GM23338 (cell line): Measurements from ENCODE around the gene OR5B12. TPM values are rescaled to one million over a fixed set of nuclear protein-coding genes. Genes with fewer than 3 reads are reported as not detected.

Experiments used
- ATAC-seq: fragments of 200-7000 bp; cut with Tn5 transposase; 3 replicates; pipeline ENCODE4 v1.9.1; 2020
- DNase-seq: peaks from one replicate; pipeline ENCODE4 v3.0.0-alpha.2; 2015; ENCODE audit warnings: low spot score
- H2AFZ ChIP-seq: fragments of 200-600 bp; sonication (generic); 2 replicates; pipeline ENCODE4 v1.8.0; 2016; ENCODE audit warnings: antibody characterized with exemption, mild to moderate bottlenecking, moderate library complexity
- H3F3A ChIP-seq: fragments of 200-600 bp; sonication (generic); replicated peaks from 2 replicates; pipeline ENCODE4 v1.8.0; 2017; ENCODE audit warnings: antibody characterized with exemption, mixed run types, low read depth
- H3K27ac ChIP-seq: fragments of 200-600 bp; sonication (generic); 2 replicates; pipeline ENCODE4 v1.6.1; 2016; ENCODE audit warnings: low read depth
- H3K27me3 ChIP-seq: fragments of 200-600 bp; sonication (generic); 2 replicates; pipeline ENCODE4 v1.8.0; 2016; ENCODE audit warnings: mild to moderate bottlenecking, mixed run types, moderate library complexity; ENCODE audit not compliant: insufficient read depth
- H3K36me3 ChIP-seq: fragments of 200-600 bp; sonication (generic); 2 replicates; pipeline ENCODE4 v1.8.0; 2016; ENCODE audit warnings: mild to moderate bottlenecking; ENCODE audit not compliant: insufficient read depth
- H3K4me1 ChIP-seq: fragments of 200-600 bp; sonication (generic); 2 replicates; pipeline ENCODE4 v1.8.0; 2016; ENCODE audit warnings: mild to moderate bottlenecking, moderate library complexity; ENCODE audit not compliant: insufficient read depth
- H3K4me2 ChIP-seq: fragments of 200-600 bp; sonication (generic); 2 replicates; pipeline ENCODE4 v1.7.1; 2017; ENCODE audit warnings: mixed run types
- H3K4me3 ChIP-seq: fragments of 200-600 bp; sonication (generic); 2 replicates; pipeline ENCODE4 v1.6.1; 2016; ENCODE audit warnings: mixed run types
- H3K79me2 ChIP-seq: fragments of 200-600 bp; sonication (generic); replicated peaks from 2 replicates; pipeline ENCODE4 v1.8.0; 2017; ENCODE audit warnings: mild to moderate bottlenecking; ENCODE audit not compliant: insufficient read depth
- H3K9me2 ChIP-seq: fragments of 200-600 bp; sonication (generic); 2 replicates; pipeline ENCODE4 v1.8.0; 2017; ENCODE audit not compliant: insufficient read depth
- H4K20me1 ChIP-seq: fragments of 200-600 bp; sonication (generic); replicated peaks from 2 replicates; pipeline ENCODE4 v1.8.0; 2017; ENCODE audit warnings: mild to moderate bottlenecking; ENCODE audit not compliant: insufficient read depth
- H3K27ac Mint-ChIP-seq: 2 replicates; pipeline ENCODE4 v1.8.0; 2020; ENCODE audit warnings: inconsistent platforms, mild to moderate bottlenecking, moderate library complexity, mixed read lengths
- H3K27me3 Mint-ChIP-seq: 3 replicates; pipeline ENCODE4 v1.8.0; 2022; ENCODE audit warnings: low read depth, mild to moderate bottlenecking, moderate library complexity, mixed read lengths, inconsistent platforms; ENCODE audit not compliant: insufficient read depth, poor library complexity
- H3K36me3 Mint-ChIP-seq: 3 replicates; pipeline ENCODE4 v1.8.0; 2021; ENCODE audit warnings: low read depth, mild to moderate bottlenecking, inconsistent platforms, moderate library complexity, mixed read lengths
- H3K4me1 Mint-ChIP-seq: 3 replicates; pipeline ENCODE4 v1.8.0; 2020; ENCODE audit warnings: mild to moderate bottlenecking, inconsistent platforms, mixed read lengths
- H3K4me3 Mint-ChIP-seq: 3 replicates; pipeline ENCODE4 v1.8.0; 2021; ENCODE audit warnings: moderate library complexity, mild to moderate bottlenecking, inconsistent platforms, mixed read lengths
- H3K9me3 Mint-ChIP-seq: 3 replicates; pipeline ENCODE4 v1.8.0; 2020; ENCODE audit warnings: moderate library complexity, mild to moderate bottlenecking, inconsistent platforms, mixed read lengths
- EZH2 ChIP-seq: fragments of 200-600 bp; sonication (generic); IDR thresholded peaks from one replicate; pipeline ENCODE4 v1.8.0; 2017; ENCODE audit warnings: antibody characterized with exemption, mild to moderate bottlenecking, low read depth; ENCODE audit not compliant: unreplicated experiment
- EZH2phosphoT487 ChIP-seq: fragments of 200-600 bp; sonication (generic); IDR thresholded peaks from one replicate; pipeline ENCODE4 v1.8.1; 2018; ENCODE audit warnings: antibody characterized with exemption; ENCODE audit not compliant: unreplicated experiment
- JUNB ChIP-seq: IDR thresholded peaks from one replicate; pipeline ENCODE4 v1.6.1; 2016; ENCODE audit warnings: antibody characterized with exemption; ENCODE audit not compliant: unreplicated experiment
- POLR2AphosphoS5 ChIP-seq: IDR thresholded peaks from 2 replicates; pipeline ENCODE4 v1.6.1; 2016; ENCODE audit warnings: antibody characterized with exemption, low read depth
- STAT1 ChIP-seq: IDR thresholded peaks from one replicate; pipeline ENCODE4 v1.6.1; 2016; ENCODE audit warnings: antibody characterized with exemption; ENCODE audit not compliant: unreplicated experiment
- ZNF114 ChIP-seq: fragments of 250-450 bp; sonication (Bioruptor Pico); IDR thresholded peaks from 2 replicates; pipeline ENCODE4 v1.5.0; 2020; ENCODE audit warnings: mild to moderate bottlenecking, moderate library complexity
- ZNF331 ChIP-seq: fragments of 250-450 bp; sonication (Bioruptor Pico); IDR thresholded peaks from 2 replicates; pipeline ENCODE4 v1.5.0; 2020; ENCODE audit warnings: low read depth, mild to moderate bottlenecking, moderate library complexity
- polyA plus RNA-seq: library from polyadenylated mRNA; unstranded; fragments of >200 nt; fragmentation: Nextera tagmentation; extraction: Ambion mirVana; gene quantifications from 2 replicates; pipeline ENCODE4 v1.2.1, GENCODE V29; 2016
- total RNA-seq: library from RNA; depleted of rRNA; stranded (reverse); fragments of >200 nt; shearing (Covaris generic); gene quantifications from 2 replicates; pipeline ENCODE4 v1.2.3, GENCODE V29; 2014
- TF ChIP-seq, protein P1 (sequence below), 2 experiments: fragments of 200-600 bp in 1 of 2; sonication (generic) in 1 of 2; conservative IDR thresholded peaks; 2 replicates each; pipeline versions ENCODE4 v1.5.1 to v1.6.1; 2016 to 2017; ENCODE audit warnings: antibody characterized with exemption in 2 of 2, low read depth in 2 of 2, mild to moderate bottlenecking in 2 of 2, moderate library complexity in 1 of 2
- TF ChIP-seq, protein P2 (sequence below): fragments of 250-450 bp; sonication (Bioruptor Pico); IDR thresholded peaks from 2 replicates; pipeline ENCODE4 v1.5.0; 2020; ENCODE audit warnings: mild to moderate bottlenecking, moderate library complexity
- TF ChIP-seq, protein P3 (sequence below): IDR thresholded peaks from one replicate; pipeline ENCODE4 v1.6.1; 2018; ENCODE audit warnings: antibody characterized with exemption; ENCODE audit not compliant: unreplicated experiment
- TF ChIP-seq, protein P4 (sequence below): IDR thresholded peaks from 2 replicates; pipeline ENCODE4 v1.6.1; 2016; ENCODE audit warnings: antibody characterized with exemption

OR5B12 gene
- total and polyA plus RNA-seq, 2 experiments from 2014 or later: not detected

DNA sequence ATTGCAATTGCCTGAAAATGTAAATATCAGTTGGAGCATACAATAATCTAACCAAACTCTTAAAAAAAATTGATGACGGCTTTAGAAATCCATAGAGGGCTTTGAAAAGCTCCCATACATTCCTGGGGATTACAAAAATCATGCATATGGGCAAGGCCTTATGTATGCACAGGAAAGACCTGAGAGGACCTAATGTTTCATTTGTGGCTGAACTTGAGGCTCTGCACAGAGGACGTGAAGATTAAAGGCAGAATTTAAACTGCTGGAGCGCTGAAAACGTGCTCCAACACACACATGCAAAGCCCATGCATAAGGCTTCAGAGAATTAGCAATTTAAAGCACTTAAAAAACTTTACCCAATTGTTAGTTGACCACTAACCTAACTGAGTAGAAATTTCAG is 3.5 kb downstream of the OR5B12 start (continued):
- TF ChIP-seq, protein P1, sequence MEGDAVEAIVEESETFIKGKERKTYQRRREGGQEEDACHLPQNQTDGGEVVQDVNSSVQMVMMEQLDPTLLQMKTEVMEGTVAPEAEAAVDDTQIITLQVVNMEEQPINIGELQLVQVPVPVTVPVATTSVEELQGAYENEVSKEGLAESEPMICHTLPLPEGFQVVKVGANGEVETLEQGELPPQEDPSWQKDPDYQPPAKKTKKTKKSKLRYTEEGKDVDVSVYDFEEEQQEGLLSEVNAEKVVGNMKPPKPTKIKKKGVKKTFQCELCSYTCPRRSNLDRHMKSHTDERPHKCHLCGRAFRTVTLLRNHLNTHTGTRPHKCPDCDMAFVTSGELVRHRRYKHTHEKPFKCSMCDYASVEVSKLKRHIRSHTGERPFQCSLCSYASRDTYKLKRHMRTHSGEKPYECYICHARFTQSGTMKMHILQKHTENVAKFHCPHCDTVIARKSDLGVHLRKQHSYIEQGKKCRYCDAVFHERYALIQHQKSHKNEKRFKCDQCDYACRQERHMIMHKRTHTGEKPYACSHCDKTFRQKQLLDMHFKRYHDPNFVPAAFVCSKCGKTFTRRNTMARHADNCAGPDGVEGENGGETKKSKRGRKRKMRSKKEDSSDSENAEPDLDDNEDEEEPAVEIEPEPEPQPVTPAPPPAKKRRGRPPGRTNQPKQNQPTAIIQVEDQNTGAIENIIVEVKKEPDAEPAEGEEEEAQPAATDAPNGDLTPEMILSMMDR (conservative IDR thresholded peaks at IDR 0.05; ENCODE audit: low read depth in 2 of 2): no peak
- no peak for TF ChIP-seq EZH2

DNA sequence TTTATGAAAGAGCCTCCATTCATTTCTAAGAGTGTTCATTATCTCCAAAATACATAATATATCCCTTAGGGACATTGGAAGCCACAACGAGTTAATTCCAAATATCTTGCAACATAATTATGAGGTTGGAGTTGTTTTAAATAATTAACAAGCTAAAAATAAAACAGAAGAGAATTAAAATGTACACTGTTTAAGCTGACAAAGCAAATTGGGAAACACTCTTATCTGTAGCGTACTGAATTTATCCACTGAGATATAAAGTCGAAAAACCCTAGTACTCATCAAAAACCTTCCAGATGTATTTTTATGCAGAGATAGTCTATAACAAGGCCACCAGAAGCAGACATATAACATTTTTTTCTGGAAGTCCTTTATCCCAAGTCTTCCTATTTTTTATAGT is 7.8 kb downstream of the OR5B12 start:
- Histone ChIP-seq H3K4me3 (no peak overlapping the region), H3K79me2 (no peaks in the 10 kb centered on the region), H3K4me1 (peaks cover 9% of the 10 kb centered on the region; the same call in 1 of the 2 replicates), H3K4me2 (no peak overlapping the region), H3K9me2 (no peaks in the 10 kb centered on the region), H2AFZ (no peak overlapping the region), H4K20me1 (no peaks in the 10 kb centered on the region), H3K27ac (no peak overlapping the region), H3F3A (no peaks in the 10 kb centered on the region), H3K36me3 (no peaks in the 10 kb centered on the region), H3K27me3 (no peaks in the 10 kb centered on the region)
- Mint-ChIP-seq H3K27me3 (no peaks in the 10 kb centered on the region), H3K36me3 (peaks cover 4% of the 10 kb centered on the region; the same call in 1 of the 3 replicates), H3K4me1 (peaks cover 5% of the 10 kb centered on the region; the same call in 2 of the 3 replicates), H3K4me3 (no peak overlapping the region), H3K9me3 (peaks cover 5% of the 10 kb centered on the region), H3K27ac (no peak overlapping the region)
- no peak for DNase-seq
- ATAC-seq: no peak
- TF ChIP-seq POLR2AphosphoS5: no peak
- no peak for TF ChIP-seq EZH2phosphoT487
- TF ChIP-seq ZNF331 (CRISPR knock-in tag): no peak
- TF ChIP-seq, protein P2, sequence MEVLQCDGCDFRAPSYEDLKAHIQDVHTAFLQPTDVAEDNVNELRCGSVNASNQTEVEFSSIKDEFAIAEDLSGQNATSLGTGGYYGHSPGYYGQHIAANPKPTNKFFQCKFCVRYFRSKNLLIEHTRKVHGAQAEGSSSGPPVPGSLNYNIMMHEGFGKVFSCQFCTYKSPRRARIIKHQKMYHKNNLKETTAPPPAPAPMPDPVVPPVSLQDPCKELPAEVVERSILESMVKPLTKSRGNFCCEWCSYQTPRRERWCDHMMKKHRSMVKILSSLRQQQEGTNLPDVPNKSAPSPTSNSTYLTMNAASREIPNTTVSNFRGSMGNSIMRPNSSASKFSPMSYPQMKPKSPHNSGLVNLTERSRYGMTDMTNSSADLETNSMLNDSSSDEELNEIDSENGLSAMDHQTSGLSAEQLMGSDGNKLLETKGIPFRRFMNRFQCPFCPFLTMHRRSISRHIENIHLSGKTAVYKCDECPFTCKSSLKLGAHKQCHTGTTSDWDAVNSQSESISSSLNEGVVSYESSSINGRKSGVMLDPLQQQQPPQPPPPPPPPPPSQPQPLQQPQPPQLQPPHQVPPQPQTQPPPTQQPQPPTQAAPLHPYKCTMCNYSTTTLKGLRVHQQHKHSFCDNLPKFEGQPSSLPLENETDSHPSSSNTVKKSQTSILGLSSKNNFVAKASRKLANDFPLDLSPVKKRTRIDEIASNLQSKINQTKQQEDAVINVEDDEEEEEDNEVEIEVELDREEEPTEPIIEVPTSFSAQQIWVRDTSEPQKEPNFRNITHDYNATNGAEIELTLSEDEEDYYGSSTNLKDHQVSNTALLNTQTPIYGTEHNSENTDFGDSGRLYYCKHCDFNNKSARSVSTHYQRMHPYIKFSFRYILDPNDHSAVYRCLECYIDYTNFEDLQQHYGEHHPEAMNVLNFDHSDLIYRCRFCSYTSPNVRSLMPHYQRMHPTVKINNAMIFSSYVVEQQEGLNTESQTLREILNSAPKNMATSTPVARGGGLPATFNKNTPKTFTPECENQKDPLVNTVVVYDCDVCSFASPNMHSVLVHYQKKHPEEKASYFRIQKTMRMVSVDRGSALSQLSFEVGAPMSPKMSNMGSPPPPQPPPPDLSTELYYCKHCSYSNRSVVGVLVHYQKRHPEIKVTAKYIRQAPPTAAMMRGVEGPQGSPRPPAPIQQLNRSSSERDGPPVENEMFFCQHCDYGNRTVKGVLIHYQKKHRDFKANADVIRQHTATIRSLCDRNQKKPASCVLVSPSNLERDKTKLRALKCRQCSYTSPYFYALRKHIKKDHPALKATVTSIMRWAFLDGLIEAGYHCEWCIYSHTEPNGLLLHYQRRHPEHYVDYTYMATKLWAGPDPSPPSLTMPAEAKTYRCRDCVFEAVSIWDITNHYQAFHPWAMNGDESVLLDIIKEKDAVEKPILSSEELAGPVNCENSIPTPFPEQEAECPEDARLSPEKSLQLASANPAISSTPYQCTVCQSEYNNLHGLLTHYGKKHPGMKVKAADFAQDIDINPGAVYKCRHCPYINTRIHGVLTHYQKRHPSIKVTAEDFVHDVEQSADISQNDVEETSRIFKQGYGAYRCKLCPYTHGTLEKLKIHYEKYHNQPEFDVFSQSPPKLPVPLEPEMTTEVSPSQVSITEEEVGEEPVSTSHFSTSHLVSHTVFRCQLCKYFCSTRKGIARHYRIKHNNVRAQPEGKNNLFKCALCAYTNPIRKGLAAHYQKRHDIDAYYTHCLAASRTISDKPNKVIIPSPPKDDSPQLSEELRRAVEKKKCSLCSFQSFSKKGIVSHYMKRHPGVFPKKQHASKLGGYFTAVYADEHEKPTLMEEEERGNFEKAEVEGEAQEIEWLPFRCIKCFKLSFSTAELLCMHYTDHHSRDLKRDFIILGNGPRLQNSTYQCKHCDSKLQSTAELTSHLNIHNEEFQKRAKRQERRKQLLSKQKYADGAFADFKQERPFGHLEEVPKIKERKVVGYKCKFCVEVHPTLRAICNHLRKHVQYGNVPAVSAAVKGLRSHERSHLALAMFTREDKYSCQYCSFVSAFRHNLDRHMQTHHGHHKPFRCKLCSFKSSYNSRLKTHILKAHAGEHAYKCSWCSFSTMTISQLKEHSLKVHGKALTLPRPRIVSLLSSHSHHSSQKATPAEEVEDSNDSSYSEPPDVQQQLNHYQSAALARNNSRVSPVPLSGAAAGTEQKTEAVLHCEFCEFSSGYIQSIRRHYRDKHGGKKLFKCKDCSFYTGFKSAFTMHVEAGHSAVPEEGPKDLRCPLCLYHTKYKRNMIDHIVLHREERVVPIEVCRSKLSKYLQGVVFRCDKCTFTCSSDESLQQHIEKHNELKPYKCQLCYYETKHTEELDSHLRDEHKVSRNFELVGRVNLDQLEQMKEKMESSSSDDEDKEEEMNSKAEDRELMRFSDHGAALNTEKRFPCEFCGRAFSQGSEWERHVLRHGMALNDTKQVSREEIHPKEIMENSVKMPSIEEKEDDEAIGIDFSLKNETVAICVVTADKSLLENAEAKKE (CRISPR knock-in tag): no peak
- no peak for TF ChIP-seq EZH2
- TF ChIP-seq, protein P3, sequence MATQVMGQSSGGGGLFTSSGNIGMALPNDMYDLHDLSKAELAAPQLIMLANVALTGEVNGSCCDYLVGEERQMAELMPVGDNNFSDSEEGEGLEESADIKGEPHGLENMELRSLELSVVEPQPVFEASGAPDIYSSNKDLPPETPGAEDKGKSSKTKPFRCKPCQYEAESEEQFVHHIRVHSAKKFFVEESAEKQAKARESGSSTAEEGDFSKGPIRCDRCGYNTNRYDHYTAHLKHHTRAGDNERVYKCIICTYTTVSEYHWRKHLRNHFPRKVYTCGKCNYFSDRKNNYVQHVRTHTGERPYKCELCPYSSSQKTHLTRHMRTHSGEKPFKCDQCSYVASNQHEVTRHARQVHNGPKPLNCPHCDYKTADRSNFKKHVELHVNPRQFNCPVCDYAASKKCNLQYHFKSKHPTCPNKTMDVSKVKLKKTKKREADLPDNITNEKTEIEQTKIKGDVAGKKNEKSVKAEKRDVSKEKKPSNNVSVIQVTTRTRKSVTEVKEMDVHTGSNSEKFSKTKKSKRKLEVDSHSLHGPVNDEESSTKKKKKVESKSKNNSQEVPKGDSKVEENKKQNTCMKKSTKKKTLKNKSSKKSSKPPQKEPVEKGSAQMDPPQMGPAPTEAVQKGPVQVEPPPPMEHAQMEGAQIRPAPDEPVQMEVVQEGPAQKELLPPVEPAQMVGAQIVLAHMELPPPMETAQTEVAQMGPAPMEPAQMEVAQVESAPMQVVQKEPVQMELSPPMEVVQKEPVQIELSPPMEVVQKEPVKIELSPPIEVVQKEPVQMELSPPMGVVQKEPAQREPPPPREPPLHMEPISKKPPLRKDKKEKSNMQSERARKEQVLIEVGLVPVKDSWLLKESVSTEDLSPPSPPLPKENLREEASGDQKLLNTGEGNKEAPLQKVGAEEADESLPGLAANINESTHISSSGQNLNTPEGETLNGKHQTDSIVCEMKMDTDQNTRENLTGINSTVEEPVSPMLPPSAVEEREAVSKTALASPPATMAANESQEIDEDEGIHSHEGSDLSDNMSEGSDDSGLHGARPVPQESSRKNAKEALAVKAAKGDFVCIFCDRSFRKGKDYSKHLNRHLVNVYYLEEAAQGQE: no peak
- TF ChIP-seq, protein P4, sequence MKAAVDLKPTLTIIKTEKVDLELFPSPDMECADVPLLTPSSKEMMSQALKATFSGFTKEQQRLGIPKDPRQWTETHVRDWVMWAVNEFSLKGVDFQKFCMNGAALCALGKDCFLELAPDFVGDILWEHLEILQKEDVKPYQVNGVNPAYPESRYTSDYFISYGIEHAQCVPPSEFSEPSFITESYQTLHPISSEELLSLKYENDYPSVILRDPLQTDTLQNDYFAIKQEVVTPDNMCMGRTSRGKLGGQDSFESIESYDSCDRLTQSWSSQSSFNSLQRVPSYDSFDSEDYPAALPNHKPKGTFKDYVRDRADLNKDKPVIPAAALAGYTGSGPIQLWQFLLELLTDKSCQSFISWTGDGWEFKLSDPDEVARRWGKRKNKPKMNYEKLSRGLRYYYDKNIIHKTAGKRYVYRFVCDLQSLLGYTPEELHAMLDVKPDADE: no peak
- TF ChIP-seq JUNB: no peak
- TF ChIP-seq STAT1: no peak
- TF ChIP-seq ZNF114 (CRISPR knock-in tag): no peak
